ENCODE data around the gene VPS54.

Gene VPS54

DNA sequence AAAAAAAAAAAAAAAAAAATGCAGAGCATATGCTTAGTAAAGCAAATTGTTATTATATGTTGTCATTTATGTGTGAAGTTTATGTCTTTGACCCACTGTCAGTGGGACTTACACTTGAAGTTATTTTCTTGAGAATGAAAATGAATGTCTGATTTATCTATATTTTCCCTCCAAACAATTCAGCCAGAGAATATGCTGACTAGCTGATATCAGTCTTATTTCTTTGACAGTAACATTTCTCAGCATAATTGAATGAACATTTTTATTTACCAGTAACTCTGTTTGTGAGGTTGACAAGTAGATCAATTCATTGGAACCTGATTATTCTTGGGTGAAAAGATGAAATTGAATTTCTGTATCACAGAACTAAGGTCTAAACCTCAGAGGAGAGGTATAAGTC is 40.0 kb upstream of the VPS54 start:
- no peaks in the 10 kb centered on the region for H3K27me3 Mint-ChIP-seq (ENCODE audit: low read depth)
- TF ChIP-seq, protein P1, sequence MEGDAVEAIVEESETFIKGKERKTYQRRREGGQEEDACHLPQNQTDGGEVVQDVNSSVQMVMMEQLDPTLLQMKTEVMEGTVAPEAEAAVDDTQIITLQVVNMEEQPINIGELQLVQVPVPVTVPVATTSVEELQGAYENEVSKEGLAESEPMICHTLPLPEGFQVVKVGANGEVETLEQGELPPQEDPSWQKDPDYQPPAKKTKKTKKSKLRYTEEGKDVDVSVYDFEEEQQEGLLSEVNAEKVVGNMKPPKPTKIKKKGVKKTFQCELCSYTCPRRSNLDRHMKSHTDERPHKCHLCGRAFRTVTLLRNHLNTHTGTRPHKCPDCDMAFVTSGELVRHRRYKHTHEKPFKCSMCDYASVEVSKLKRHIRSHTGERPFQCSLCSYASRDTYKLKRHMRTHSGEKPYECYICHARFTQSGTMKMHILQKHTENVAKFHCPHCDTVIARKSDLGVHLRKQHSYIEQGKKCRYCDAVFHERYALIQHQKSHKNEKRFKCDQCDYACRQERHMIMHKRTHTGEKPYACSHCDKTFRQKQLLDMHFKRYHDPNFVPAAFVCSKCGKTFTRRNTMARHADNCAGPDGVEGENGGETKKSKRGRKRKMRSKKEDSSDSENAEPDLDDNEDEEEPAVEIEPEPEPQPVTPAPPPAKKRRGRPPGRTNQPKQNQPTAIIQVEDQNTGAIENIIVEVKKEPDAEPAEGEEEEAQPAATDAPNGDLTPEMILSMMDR (IDR thresholded peaks at IDR 0.05; ENCODE audit: unreplicated experiment in 3 of 3), result no peak
- no peaks in the 10 kb centered on the region for H3K9me3 Mint-ChIP-seq
- peaks cover 5% of the 10 kb centered on the region for H3K4me1 Mint-ChIP-seq
- H3K27ac Mint-ChIP-seq, result no peak overlapping the region
- no peaks in the 10 kb centered on the region for H3K36me3 Mint-ChIP-seq (ENCODE audit: low read depth)
- no peak overlapping the region for H3K4me3 Mint-ChIP-seq

DNA sequence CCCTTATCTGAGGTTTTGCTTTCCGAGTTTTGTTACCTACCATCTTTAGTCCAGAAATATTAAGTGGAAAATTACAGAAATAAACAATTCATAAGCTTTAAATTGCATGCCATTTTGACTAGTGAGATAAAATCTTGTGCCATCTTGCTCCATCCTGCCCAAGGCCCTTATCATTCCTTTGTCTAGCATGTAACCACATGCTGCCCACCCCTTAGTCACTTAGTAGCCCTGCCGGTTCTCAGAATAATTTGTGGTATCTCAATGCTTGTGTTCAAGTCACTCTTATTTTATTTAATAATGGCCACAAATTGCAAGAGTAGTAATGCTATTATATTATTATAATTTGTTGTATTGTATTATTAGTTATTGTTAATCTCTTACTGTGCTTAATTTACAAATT is 36.8 kb upstream of the VPS54 start:
- H3K36me3 Mint-ChIP-seq (ENCODE audit: low read depth), result no peaks in the 10 kb centered on the region
- no peak overlapping the region for H3K27ac Mint-ChIP-seq
- H3K27me3 Mint-ChIP-seq (ENCODE audit: low read depth), result no peaks in the 10 kb centered on the region
- H3K4me1 Mint-ChIP-seq, result no peaks in the 10 kb centered on the region
- TF ChIP-seq, protein P1 (IDR thresholded peaks at IDR 0.05; ENCODE audit: unreplicated experiment in 3 of 3), result no peak
- no peaks in the 10 kb centered on the region for H3K9me3 Mint-ChIP-seq
- no peak overlapping the region for H3K4me3 Mint-ChIP-seq

DNA sequence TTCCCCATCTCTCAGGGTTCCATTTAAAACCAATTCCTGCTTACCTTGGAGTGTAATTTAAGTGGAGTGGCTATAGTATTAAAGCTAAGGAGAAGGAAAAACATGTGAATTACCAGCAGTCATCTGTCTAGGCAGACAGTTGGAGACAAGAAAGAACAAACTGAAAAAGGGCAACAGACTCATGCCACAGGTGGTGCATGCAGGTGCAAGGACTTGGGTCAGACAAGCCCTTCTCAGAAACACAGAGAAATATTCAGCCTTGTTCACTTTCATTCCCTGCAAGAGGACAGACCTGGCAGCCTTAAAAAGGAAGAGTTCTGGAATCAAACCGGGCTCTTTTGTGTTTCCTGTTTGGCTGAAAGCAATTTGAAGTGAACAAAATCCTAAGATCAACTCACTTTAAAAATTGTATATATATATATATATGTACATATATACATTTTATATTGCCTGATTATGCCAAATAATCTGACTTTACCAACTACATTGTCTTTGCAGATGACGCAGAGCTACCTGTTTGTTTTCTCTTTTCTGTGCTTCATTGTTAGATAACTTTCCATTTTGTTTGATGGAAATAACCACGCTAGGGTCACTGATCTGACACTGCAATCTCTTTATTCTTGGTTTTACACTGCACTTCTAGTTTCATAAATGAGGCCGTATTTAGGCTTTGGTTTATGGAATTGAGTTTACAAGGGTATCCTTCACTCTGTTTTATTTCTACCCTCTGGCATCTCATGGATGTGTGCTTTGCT is 35.1 kb upstream of the VPS54 start:
- Mint-ChIP-seq H3K4me3 (no peak overlapping the region), H3K9me3 (no peaks in the 10 kb centered on the region), H3K36me3 (ENCODE audit: low read depth) (no peaks in the 10 kb centered on the region), H3K27me3 (ENCODE audit: low read depth) (no peaks in the 10 kb centered on the region), H3K4me1 (peaks cover 5% of the 10 kb centered on the region), H3K27ac (peak overlapping the region in 1 of 3 experiments; percentile 51)
- TF ChIP-seq, protein P1 (IDR thresholded peaks at IDR 0.05; ENCODE audit: unreplicated experiment in 3 of 3), result no peak

DNA sequence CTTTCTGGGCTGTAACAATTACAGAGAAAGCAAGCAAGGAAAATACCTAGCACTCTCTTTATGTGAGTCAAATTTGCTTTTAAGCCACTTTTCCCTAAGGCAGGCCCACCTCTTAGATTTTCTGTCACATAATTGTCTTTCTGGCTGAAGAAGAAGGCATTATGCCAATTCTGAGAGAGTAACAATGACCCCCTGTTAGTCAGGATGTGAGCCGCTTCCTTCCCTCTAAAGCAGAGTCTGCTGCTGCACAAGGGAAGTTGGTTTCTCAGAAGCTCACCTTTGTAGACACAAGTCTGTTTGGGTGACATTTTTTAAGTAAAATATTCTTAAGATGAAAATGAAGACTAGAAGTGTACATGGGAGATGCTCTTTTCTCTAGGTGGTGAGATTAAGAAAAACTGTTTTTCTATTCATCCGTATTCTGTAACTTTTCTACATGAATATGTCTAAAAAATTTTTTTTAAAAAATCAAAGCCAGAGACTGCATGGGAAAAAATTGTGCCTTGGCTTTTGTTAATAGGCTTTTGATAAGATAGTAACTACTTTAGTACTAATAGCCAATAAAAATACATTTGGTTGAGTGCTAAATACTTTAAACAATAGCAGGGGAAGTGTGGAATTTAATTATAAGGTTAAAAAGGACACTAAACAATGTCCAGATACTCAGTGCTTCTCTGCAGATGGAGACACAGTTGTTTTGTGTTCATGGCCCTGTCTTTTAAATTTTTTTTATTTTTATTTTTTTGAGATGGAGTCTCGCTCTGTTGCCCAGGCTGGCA is 33.4 kb upstream of the VPS54 start:
- no peak overlapping the region for H3K27ac Mint-ChIP-seq
- no peak overlapping the region for H3K4me3 Mint-ChIP-seq
- no peaks in the 10 kb centered on the region for H3K9me3 Mint-ChIP-seq
- TF ChIP-seq, protein P1 (IDR thresholded peaks at IDR 0.05; ENCODE audit: unreplicated experiment in 3 of 3), result no peak
- no peaks in the 10 kb centered on the region for H3K27me3 Mint-ChIP-seq (ENCODE audit: low read depth)
- peaks cover 5% of the 10 kb centered on the region for H3K4me1 Mint-ChIP-seq
- H3K36me3 Mint-ChIP-seq (ENCODE audit: low read depth), result no peaks in the 10 kb centered on the region

DNA sequence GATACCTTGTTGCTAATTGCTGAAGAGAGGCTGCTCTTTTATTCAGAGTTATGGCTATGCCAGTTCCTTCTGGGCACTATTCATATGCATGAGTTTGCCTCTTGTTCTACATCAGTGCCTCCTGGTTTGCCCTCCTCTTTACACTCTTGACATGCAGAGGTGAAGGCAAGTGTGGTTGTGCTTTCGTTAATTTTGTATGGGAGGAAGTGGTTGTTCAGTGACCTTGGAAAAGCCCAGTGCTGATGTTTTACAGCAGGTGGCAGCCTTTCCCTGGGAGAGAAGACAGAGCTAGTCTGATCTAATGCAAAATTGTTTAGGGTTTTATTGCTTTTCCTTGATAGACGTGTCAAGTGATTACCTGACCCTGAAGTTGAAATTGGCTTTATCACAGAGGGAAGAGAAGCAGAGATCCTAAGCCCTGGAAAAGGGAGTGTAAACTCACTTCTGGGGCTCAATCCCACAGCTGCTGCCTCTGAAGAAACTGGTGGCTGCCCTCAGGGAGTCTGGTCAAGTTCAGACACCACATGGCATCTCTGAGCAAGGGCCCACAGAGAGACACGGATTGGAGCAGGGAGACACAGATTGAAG is 30.5 kb upstream of the VPS54 start:
- no peaks in the 10 kb centered on the region for H3K9me3 Mint-ChIP-seq
- peak overlapping the region; percentile 25 to 73 (median 50) for H3K27ac Mint-ChIP-seq
- no peak overlapping the region for H3K4me3 Mint-ChIP-seq
- TF ChIP-seq, protein P1 (IDR thresholded peaks at IDR 0.05; ENCODE audit: unreplicated experiment in 3 of 3), result peak; percentile 81 to 92 (median 88)
- H3K27me3 Mint-ChIP-seq (ENCODE audit: low read depth), result no peaks in the 10 kb centered on the region
- H3K4me1 Mint-ChIP-seq, result peaks cover 5% of the 10 kb centered on the region
- no peaks in the 10 kb centered on the region for H3K36me3 Mint-ChIP-seq (ENCODE audit: low read depth)

Data from nephron (organoid).